ENCODE data around the gene EEA1. TPM values are rescaled to one million over a fixed set of nuclear protein-coding genes. Genes with fewer than 3 reads are reported as not detected.

Gene EEA1
- total and polyA plus RNA-seq, 2 of the 8 experiments (the other 6 are each of a cell fraction or from before 2014, with no cell fraction given) = 1.0 to 18.8 TPM

GRCh38 chr12:92732216-92732615 is 196.9 kb downstream of the EEA1 start:
- Histone ChIP-seq H2BK5ac (ENCODE audit: low read depth, low read length) (no peak overlapping the region), H3K4me2 (ENCODE audit: insufficient read depth in 1 of 2, low read depth in 2 of 2, low read length in 2 of 2) (no peak overlapping the region), H3K4ac (replicated peaks; ENCODE audit: insufficient read length, low read depth, low read length) (no peak overlapping the region), H3K56ac (replicated peaks; ENCODE audit: insufficient read length, low read depth, low read length) (no peak overlapping the region), H3K79me2 (ENCODE audit: control insufficient read depth in 1 of 2, insufficient read depth in 2 of 2, low read length in 2 of 2) (no peaks in the 10 kb centered on the region), H2AK5ac (ENCODE audit: low read depth, low read length) (no peak overlapping the region), H3K18ac (ENCODE audit: extremely low read depth, low read length) (no peak overlapping the region), H2BK12ac (ENCODE audit: low read depth, low read length) (no peak overlapping the region), H3K14ac (ENCODE audit: insufficient read length) (no peak overlapping the region), H3K9ac (replicated peaks in 1 of 4; ENCODE audit: extremely low read depth in 1 of 4, low read depth in 3 of 4, low read length in 3 of 4) (no peak overlapping the region), H3K4me3 (ENCODE audit: extremely low read depth in 1 of 4, insufficient read depth in 2 of 4, low read depth in 3 of 4, low read length in 4 of 4) (no peak overlapping the region), H4K20me1 (replicated peaks in 1 of 2; ENCODE audit: control insufficient read depth in 1 of 2, insufficient read depth in 2 of 2, low read length in 2 of 2) (no peaks in the 10 kb centered on the region), H2BK120ac (replicated peaks; ENCODE audit: low read depth, low read length) (no peak overlapping the region), H3K27me3 (replicated peaks in 1 of 4; ENCODE audit: control insufficient read depth in 3 of 4, extremely low read depth in 1 of 4, insufficient read depth in 3 of 4, low read length in 3 of 4) (no peaks in the 10 kb centered on the region), H4K91ac (replicated peaks; ENCODE audit: insufficient read length, low read length) (no peak overlapping the region), H2BK15ac (ENCODE audit: low read length) (no peak overlapping the region), H4K5ac (ENCODE audit: insufficient read length, low read depth, low read length) (no peak overlapping the region), H2BK20ac (ENCODE audit: low read length) (no peak overlapping the region), H3K9me3 (ENCODE audit: insufficient read depth in 2 of 2, low read depth in 1 of 2, low read length in 1 of 2) (no peaks in the 10 kb centered on the region), H2AFZ (ENCODE audit: low read length) (no peak overlapping the region), H4K8ac (ENCODE audit: extremely low read depth, insufficient read depth, low read length) (no peak overlapping the region), H3K79me1 (ENCODE audit: low read depth, low read length) (no peaks in the 10 kb centered on the region), H3K4me1 (replicated peaks in 1 of 4; ENCODE audit: control insufficient read depth in 3 of 4, insufficient read depth in 4 of 4, low read length in 3 of 4) (no peaks in the 10 kb centered on the region), H3K27ac (ENCODE audit: low read depth, low read length) (no peak overlapping the region), H3K23me2 (ENCODE audit: low read depth, low read length) (no peaks in the 10 kb centered on the region), H3K36me3 (ENCODE audit: control insufficient read depth in 2 of 4, insufficient read depth in 4 of 4, low read length in 3 of 4) (no peaks in the 10 kb centered on the region), H3K23ac (ENCODE audit: insufficient read length) (no peak overlapping the region)
- 84% methylated on average over 5 of the region's 5 CpGs; no CpG with 5 or more reads in 1 of the 2 experiments for WGBS, 2 experiments (ENCODE audit: extremely low coverage in 1 of 2, insufficient coverage in 1 of 2, insufficient read length in 1 of 2, insufficient replicate concordance in 2 of 2, low coverage in 1 of 2, low lambda C conversion rate in 2 of 2, missing lambda C conversion rate in 1 of 2)
- FAIRE-seq = no peak
- TF ChIP-seq E2F6 (IDR thresholded peaks at IDR 0.05) = no peak
- no peak for TF ChIP-seq USF2 (IDR thresholded peaks at IDR 0.05; ENCODE audit: low read length)
- no peak for TF ChIP-seq SP1 (IDR thresholded peaks at IDR 0.05; ENCODE audit: low read depth, low read length)
- no peak for TF ChIP-seq JUND (IDR thresholded peaks at IDR 0.05; ENCODE audit: low read length)
- no peak for TF ChIP-seq CHD2 (IDR thresholded peaks at IDR 0.05; ENCODE audit: low read length)
- TF ChIP-seq EGR1 (IDR thresholded peaks at IDR 0.05; ENCODE audit: borderline replicate concordance, low read depth, low read length) = no peak
- TF ChIP-seq POLR2A (IDR thresholded peaks at IDR 0.05; ENCODE audit: control extremely low read depth in 1 of 2, low read depth in 2 of 2, low read length in 2 of 2) = no peak
- no peak for TF ChIP-seq CREB1 (IDR thresholded peaks at IDR 0.05)
- no peak for TF ChIP-seq RAD21 (IDR thresholded peaks at IDR 0.05 in 1 of 2, conservative IDR thresholded peaks at IDR 0.05 in 1 of 2; ENCODE audit: low read depth in 2 of 2, low read length in 2 of 2)
- no peak for TF ChIP-seq EP300 (IDR thresholded peaks at IDR 0.05; ENCODE audit: borderline replicate concordance in 1 of 2, low read depth in 2 of 2, low read length in 2 of 2)
- no peak for TF ChIP-seq SIX5 (IDR thresholded peaks at IDR 0.05; ENCODE audit: low read depth, low read length)
- TF ChIP-seq POU5F1 (IDR thresholded peaks at IDR 0.05; ENCODE audit: low read depth, low read length) = no peak
- no peak for TF ChIP-seq NRF1 (IDR thresholded peaks at IDR 0.05; ENCODE audit: low read depth, low read length)
- no peak for TF ChIP-seq PHF8 (conservative IDR thresholded peaks at IDR 0.05; ENCODE audit: low read depth, low read length)
- ChIA-PET POLR2A (ENCODE audit: partially characterized antibody) (no interaction called here), CTCF (ENCODE audit: partially characterized antibody) (interaction anchor here (0.6 to 3.7 kb wide), 2 partner anchors 15 to 603 kb away, joined by 3 to 11 read pairs; no protein-coding TSS in a partner anchor)
- DNase-seq (ENCODE audit: low read depth in 1 of 2, low spot score in 2 of 2) = no peak

Data from H1 (cell line).